ENCODE results near the gene FOXP1.

The FOXP1 gene

GRCh38 chr3:71591101-71591500 is 7.6 kb upstream of the FOXP1 start:
- Histone ChIP-seq H3K9ac (ENCODE audit: low read length in 5 of 5) (no peak overlapping the region), H3K9me3 (ENCODE audit: control insufficient read depth in 5 of 5, low read length in 5 of 5) (no peaks in the 10 kb centered on the region), H3K36me3 (ENCODE audit: control insufficient read depth in 5 of 5, insufficient read depth in 5 of 5, low read length in 5 of 5) (no peaks in the 10 kb centered on the region), H3K27ac (ENCODE audit: low read depth, low read length) (no peak overlapping the region), H3K4me1 (ENCODE audit: control insufficient read depth in 5 of 5, insufficient read depth in 5 of 5, low read length in 5 of 5) (peaks cover 0 to 6% (median 4%) of the 10 kb centered on the region in 5 donors), H3K27me3 (ENCODE audit: control insufficient read depth in 5 of 5, insufficient read depth in 4 of 5, low read length in 5 of 5) (no peaks in the 10 kb centered on the region), H3K4me3 (ENCODE audit: low read depth in 1 of 5, low read length in 5 of 5) (no peak overlapping the region)

DNA sequence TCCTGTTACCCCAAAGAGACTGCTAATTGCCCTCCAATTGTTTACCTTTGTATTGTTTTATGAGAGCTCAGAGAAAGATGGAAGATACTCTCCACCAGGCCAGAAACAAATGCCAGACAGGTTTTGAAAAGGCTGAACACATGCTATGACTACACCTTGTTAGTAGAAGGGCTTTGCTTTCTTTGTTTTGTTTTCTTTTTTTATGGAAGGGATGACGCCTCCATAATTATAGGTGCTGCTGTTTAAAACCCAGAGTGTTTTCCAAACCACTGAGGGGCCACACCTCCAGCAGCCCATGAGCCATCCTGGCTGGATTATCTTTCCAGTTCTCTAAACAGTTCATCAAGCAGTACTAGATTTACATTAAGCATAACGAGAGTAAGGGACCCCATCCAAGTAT is 5.6 kb upstream of the FOXP1 start:
- Histone ChIP-seq H3K4me3 (ENCODE audit: low read depth in 1 of 5, low read length in 5 of 5) (no peak overlapping the region), H3K9ac (ENCODE audit: low read length in 5 of 5) (no peak overlapping the region), H3K36me3 (ENCODE audit: control insufficient read depth in 5 of 5, insufficient read depth in 5 of 5, low read length in 5 of 5) (no peaks in the 10 kb centered on the region), H3K4me1 (ENCODE audit: control insufficient read depth in 5 of 5, insufficient read depth in 5 of 5, low read length in 5 of 5) (peaks cover 0 to 14% (median 10%) of the 10 kb centered on the region in 5 donors), H3K9me3 (ENCODE audit: control insufficient read depth in 5 of 5, low read length in 5 of 5) (no peaks in the 10 kb centered on the region), H3K27me3 (ENCODE audit: control insufficient read depth in 5 of 5, insufficient read depth in 4 of 5, low read length in 5 of 5) (no peaks in the 10 kb centered on the region), H3K27ac (ENCODE audit: low read depth, low read length) (no peak overlapping the region)

- H3K27ac ChIP-seq (ENCODE audit: low read depth, low read length), result no peak overlapping the region
- no peak overlapping the region for H3K9ac ChIP-seq (ENCODE audit: low read length in 5 of 5)
- no peaks in the 10 kb centered on the region for H3K36me3 ChIP-seq (ENCODE audit: control insufficient read depth in 5 of 5, insufficient read depth in 5 of 5, low read length in 5 of 5)
- no peaks in the 10 kb centered on the region for H3K27me3 ChIP-seq (ENCODE audit: control insufficient read depth in 5 of 5, insufficient read depth in 4 of 5, low read length in 5 of 5)
- peaks cover 0 to 14% (median 10%) of the 10 kb centered on the region in 5 donors for H3K4me1 ChIP-seq (ENCODE audit: control insufficient read depth in 5 of 5, insufficient read depth in 5 of 5, low read length in 5 of 5)
- H3K4me3 ChIP-seq (ENCODE audit: low read depth in 1 of 5, low read length in 5 of 5), result no peak overlapping the region
- H3K9me3 ChIP-seq (ENCODE audit: control insufficient read depth in 5 of 5, low read length in 5 of 5), result no peaks in the 10 kb centered on the region
These were observed 4.4 kb upstream of the FOXP1 start for GRCh38 chr3:71587958-71588357.

DNA sequence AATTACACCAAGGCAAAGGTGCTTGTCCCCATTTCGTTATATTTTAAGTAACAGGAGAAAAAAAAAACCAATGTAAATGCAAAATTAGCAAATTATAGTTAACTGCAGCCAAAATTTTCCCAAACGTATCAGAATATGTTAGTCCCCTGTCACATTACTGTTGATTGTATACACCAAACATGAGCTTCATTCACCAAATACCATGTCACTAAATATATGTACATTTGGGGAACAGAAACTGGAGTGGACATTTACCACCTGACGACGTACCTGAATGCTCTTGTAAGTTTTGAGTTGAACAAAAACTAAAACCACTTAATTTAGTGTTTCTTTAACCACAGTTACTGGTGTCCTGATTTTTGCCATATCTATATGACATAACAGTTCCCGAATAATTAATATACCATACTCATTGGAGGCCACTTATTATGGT is 3.3 kb upstream of the FOXP1 start:
- Histone ChIP-seq H3K4me1 (ENCODE audit: control insufficient read depth in 5 of 5, insufficient read depth in 5 of 5, low read length in 5 of 5) (peaks cover 0 to 24% (median 14%) of the 10 kb centered on the region in 5 donors), H3K27ac (ENCODE audit: low read depth, low read length) (no peak overlapping the region), H3K9ac (ENCODE audit: low read length in 5 of 5) (no peak overlapping the region), H3K9me3 (ENCODE audit: control insufficient read depth in 5 of 5, low read length in 5 of 5) (no peaks in the 10 kb centered on the region), H3K4me3 (ENCODE audit: low read depth in 1 of 5, low read length in 5 of 5) (no peak overlapping the region), H3K27me3 (ENCODE audit: control insufficient read depth in 5 of 5, insufficient read depth in 4 of 5, low read length in 5 of 5) (no peaks in the 10 kb centered on the region), H3K36me3 (ENCODE audit: control insufficient read depth in 5 of 5, insufficient read depth in 5 of 5, low read length in 5 of 5) (no peaks in the 10 kb centered on the region)

DNA sequence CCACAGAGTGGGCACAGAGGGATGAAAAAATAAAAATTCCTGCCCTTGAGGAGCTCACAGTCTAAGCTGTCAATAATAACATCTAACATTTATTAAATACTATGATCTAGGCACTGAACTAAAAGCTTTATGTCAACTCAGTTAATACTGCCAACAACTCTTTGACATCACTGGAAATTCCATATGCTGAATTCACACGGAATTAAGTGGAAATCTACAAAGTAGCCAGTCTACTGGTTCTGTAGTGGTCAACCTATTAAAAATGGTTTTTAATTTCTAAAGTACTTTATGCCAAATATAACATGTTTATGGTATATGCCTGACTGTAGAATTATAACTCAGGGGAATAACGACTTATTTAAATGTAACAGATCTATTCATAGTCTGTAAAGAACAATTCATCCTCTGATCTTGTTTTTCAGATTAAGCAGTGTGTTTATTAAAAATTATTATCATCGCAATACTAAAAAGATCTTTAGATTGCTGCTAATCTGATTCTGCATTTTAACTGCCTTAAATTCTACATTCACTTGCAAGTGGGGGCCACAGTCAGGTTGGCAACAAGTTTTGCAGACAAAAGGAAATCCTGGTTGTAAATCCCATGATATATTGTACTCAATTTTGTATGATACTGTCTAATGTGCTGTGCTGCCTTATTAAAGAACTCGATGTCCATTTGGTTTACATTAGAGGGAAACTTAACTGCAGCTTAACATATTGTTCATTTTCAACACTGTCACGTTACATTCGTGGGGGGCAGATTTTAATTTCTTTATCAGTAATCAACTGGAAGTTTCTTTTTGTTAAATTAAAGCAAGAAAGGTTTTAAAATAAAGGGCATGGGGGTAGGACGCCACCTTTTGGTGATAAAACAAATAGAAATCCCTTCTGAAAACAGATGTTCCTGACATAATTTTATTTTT is 2.6 kb upstream of the FOXP1 start:
- no peaks in the 10 kb centered on the region for H3K9me3 ChIP-seq (ENCODE audit: control insufficient read depth in 5 of 5, low read length in 5 of 5)
- no peak overlapping the region for H3K4me3 ChIP-seq (ENCODE audit: low read depth in 1 of 5, low read length in 5 of 5)
- no peaks in the 10 kb centered on the region for H3K27me3 ChIP-seq (ENCODE audit: control insufficient read depth in 5 of 5, insufficient read depth in 4 of 5, low read length in 5 of 5)
- H3K4me1 ChIP-seq (ENCODE audit: control insufficient read depth in 5 of 5, insufficient read depth in 5 of 5, low read length in 5 of 5), result peaks cover 0 to 30% (median 19%) of the 10 kb centered on the region in 5 donors
- H3K9ac ChIP-seq (ENCODE audit: low read length in 5 of 5), result peak overlapping the region in 1 of 5 donors; percentile 53
- peak overlapping the region; percentile 89 for H3K27ac ChIP-seq (ENCODE audit: low read depth, low read length)
- no peaks in the 10 kb centered on the region for H3K36me3 ChIP-seq (ENCODE audit: control insufficient read depth in 5 of 5, insufficient read depth in 5 of 5, low read length in 5 of 5)

DNA sequence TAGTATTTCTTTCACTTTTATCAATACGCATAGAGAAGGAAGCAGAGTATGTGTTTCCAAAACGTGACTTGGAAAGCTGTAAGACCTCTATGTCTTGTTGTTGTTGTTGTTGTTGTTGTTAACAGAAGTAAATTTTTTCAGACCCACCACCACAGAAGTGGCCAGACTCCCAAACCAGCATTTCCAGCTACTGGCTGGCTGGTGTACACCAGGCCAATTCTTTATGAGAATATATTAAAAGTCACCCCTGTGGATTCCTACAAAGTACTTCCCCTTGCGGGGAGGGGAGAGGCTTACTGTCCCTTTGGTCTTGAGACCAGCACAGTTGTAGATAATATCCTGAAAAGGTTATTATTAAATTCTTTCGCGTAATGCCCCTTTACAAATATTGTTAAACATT is 1.6 kb upstream of the FOXP1 start:
- Histone ChIP-seq H3K4me3 (ENCODE audit: low read depth in 1 of 5, low read length in 5 of 5) (peak overlapping the region; percentile 72 to 96 (median 85)), H3K9ac (ENCODE audit: low read length in 5 of 5) (peak overlapping the region in 3 of 5 donors; percentile 55 to 92 (median 90)), H3K36me3 (ENCODE audit: control insufficient read depth in 5 of 5, insufficient read depth in 5 of 5, low read length in 5 of 5) (no peaks in the 10 kb centered on the region), H3K4me1 (ENCODE audit: control insufficient read depth in 5 of 5, insufficient read depth in 5 of 5, low read length in 5 of 5) (peaks cover 0 to 34% (median 23%) of the 10 kb centered on the region in 5 donors), H3K27me3 (ENCODE audit: control insufficient read depth in 5 of 5, insufficient read depth in 4 of 5, low read length in 5 of 5) (no peaks in the 10 kb centered on the region), H3K27ac (ENCODE audit: low read depth, low read length) (peak overlapping the region; percentile 89), H3K9me3 (ENCODE audit: control insufficient read depth in 5 of 5, low read length in 5 of 5) (no peaks in the 10 kb centered on the region)

DNA sequence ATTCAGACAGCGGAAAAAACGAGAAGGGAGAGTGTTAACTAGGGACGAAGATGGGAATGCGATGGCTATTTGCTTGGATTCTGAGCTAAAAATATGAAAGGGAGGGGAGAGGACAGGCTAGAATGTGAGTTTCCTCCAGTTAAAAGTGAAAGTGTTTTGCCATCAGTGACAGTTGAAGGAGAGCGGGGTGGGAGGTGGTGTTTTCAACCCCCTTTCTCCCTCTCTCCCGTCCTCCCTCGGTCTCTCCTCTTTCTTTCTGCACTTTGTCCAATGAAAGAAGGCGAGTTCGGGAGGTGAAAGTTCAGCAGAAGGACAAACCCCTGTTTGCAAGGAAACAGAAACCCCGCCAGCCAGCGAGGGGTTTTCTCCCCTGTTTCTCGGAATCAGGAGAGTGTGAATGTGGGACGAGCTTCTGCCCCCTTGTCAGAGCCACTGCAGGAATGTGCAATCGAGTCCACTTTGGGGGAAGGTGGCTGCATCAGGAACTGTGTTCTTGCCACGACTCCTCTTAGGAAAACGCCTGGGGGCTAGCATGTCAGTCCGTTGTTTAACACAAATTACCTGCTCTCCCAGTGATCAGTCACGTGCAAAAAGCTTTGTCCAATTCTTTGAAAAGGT is 975 bp upstream of the FOXP1 start:
- peak overlapping the region; percentile 32 to 92 (median 85) for H3K9ac ChIP-seq (ENCODE audit: low read length in 5 of 5)
- no peaks in the 10 kb centered on the region for H3K36me3 ChIP-seq (ENCODE audit: control insufficient read depth in 5 of 5, insufficient read depth in 5 of 5, low read length in 5 of 5)
- H3K9me3 ChIP-seq (ENCODE audit: control insufficient read depth in 5 of 5, low read length in 5 of 5), result no peaks in the 10 kb centered on the region
- peak overlapping the region; percentile 89 for H3K27ac ChIP-seq (ENCODE audit: low read depth, low read length)
- H3K4me1 ChIP-seq (ENCODE audit: control insufficient read depth in 5 of 5, insufficient read depth in 5 of 5, low read length in 5 of 5), result peaks cover 0 to 34% (median 23%) of the 10 kb centered on the region in 5 donors
- H3K27me3 ChIP-seq (ENCODE audit: control insufficient read depth in 5 of 5, insufficient read depth in 4 of 5, low read length in 5 of 5), result no peaks in the 10 kb centered on the region
- H3K4me3 ChIP-seq (ENCODE audit: low read depth in 1 of 5, low read length in 5 of 5), result peak overlapping the region; percentile 72 to 96 (median 85)

DNA sequence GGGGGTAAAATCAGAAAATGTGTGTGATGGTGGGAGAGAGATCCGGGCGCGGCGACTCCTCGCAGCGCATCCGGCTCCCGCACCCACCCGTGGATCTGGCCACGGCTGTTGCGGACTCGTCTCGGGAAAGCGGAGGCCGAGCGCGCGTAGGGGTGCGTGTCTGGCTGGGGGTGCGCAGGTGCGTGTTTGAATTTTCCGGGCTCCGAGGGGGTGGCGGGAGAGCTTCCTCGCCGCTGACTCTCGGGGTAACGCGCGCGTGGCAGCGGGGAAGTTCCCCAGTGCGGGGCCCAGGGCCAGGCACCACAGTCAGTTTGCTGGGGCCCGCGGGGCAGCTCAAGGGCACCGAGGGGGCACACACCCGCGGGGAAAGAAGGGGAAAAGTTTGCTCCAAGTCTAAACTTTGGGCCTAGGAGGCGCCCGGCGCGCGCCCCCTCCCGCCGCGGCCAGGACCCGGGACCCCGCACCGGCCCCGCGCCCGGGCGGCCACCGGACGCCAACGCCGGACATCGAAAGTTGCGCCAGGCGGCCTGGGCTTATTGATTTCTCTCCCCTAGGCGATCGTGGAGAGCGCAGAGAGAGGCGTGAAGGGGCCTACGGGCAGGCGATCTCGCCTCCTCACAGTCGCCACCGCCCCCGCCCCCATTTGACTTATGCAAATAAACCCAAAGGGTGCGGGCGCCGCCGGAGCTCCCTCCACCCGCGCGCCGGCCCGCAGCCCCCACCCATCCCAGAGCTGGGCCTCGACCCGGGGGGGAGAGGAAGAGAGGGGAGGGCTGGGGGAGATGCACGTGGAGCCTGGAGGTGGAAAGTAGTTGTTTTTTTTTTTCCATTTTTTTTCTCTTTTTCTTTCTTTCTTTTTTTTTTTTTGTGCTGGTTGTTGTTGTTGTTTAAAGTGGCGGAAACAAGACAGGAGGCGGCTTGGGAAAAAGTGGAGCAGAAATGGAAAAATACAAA is 639 bp downstream of the FOXP1 start:
- Histone ChIP-seq H3K27me3 (ENCODE audit: control insufficient read depth in 5 of 5, insufficient read depth in 4 of 5, low read length in 5 of 5) (no peaks in the 10 kb centered on the region), H3K4me3 (ENCODE audit: low read depth in 1 of 5, low read length in 5 of 5) (peak overlapping the region; percentile 72 to 93 (median 85)), H3K4me1 (ENCODE audit: control insufficient read depth in 5 of 5, insufficient read depth in 5 of 5, low read length in 5 of 5) (peaks cover 0 to 34% (median 23%) of the 10 kb centered on the region in 5 donors), H3K9me3 (ENCODE audit: control insufficient read depth in 5 of 5, low read length in 5 of 5) (no peaks in the 10 kb centered on the region), H3K9ac (ENCODE audit: low read length in 5 of 5) (peak overlapping the region in 4 of 5 donors; percentile 70 to 90 (median 81)), H3K27ac (ENCODE audit: low read depth, low read length) (peak overlapping the region; percentile 76), H3K36me3 (ENCODE audit: control insufficient read depth in 5 of 5, insufficient read depth in 5 of 5, low read length in 5 of 5) (no peaks in the 10 kb centered on the region)

DNA sequence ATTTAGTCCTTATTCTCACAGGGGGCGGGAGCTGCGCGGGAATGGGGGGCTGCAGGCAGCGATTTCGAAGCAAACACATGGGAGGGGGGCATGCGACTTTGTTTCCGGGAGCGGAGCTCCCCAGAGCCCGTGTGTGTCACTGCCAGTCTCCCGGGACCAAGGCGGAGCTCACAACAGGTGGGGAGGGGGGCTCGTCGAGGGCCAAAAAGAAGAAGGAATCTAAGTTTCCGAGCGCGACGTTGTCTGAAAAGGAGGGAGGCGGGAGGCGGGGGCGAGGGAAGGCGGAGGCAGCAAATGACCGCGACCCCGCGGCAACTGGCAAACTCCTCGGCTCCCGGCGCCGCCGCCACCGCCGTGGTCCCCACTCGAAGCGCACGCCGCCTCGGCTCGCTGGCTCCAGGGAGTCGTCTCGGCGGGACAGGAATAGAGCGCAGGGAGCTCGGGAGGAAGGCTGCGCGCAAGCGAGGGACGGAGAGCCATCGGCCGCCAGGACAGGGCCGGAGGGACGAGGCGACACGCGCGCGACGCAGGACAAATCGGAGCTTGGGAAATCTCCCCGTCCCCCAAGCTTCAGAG is 1.4 kb downstream of the FOXP1 start:
- Histone ChIP-seq H3K36me3 (ENCODE audit: control insufficient read depth in 5 of 5, insufficient read depth in 5 of 5, low read length in 5 of 5) (no peaks in the 10 kb centered on the region), H3K27me3 (ENCODE audit: control insufficient read depth in 5 of 5, insufficient read depth in 4 of 5, low read length in 5 of 5) (no peaks in the 10 kb centered on the region), H3K9ac (ENCODE audit: low read length in 5 of 5) (peak overlapping the region in 4 of 5 donors; percentile 70 to 90 (median 81)), H3K9me3 (ENCODE audit: control insufficient read depth in 5 of 5, low read length in 5 of 5) (no peaks in the 10 kb centered on the region), H3K4me3 (ENCODE audit: low read depth in 1 of 5, low read length in 5 of 5) (peak overlapping the region; percentile 67 to 93 (median 85)), H3K4me1 (ENCODE audit: control insufficient read depth in 5 of 5, insufficient read depth in 5 of 5, low read length in 5 of 5) (peaks cover 0 to 34% (median 23%) of the 10 kb centered on the region in 5 donors), H3K27ac (ENCODE audit: low read depth, low read length) (peak overlapping the region; percentile 57)

All from subcutaneous abdominal adipose tissue (tissue), 5 donors.